Muscle layer of duodenum (tissue), 2 donors: ENCODE results near the gene GRB2.
A peak's percentile ranks its signal among the peaks of the same experiment; 100 is the strongest.
"Not testable (repeated sequence)": the region's sequence is repeated elsewhere in the genome, so short reads cannot be mapped to it uniquely, and the experiment has no call there.

ENCODE experiments used
- H3K27ac ChIP-seq: one replicate; pipeline ENCODE4 v1.7.0; 2013; ENCODE audit warnings: mild to moderate bottlenecking, low read length
- H3K27me3 ChIP-seq: one replicate; pipeline ENCODE4 v1.7.0; 2013; ENCODE audit warnings: low read depth, mild to moderate bottlenecking, control low read depth, low read length
- H3K36me3 ChIP-seq, 2 donors: one replicate each; pipeline ENCODE4 v1.7.0; 2013; ENCODE audit warnings: low read length in 2 of 2, control low read depth in 1 of 2, mild to moderate bottlenecking in 1 of 2; ENCODE audit not compliant: insufficient read depth in 2 of 2, control insufficient read depth in 1 of 2
- H3K4me1 ChIP-seq, 2 donors: one replicate each; pipeline ENCODE4 v1.7.0; 2013; ENCODE audit warnings: low read length in 2 of 2, mild to moderate bottlenecking in 2 of 2, control low read depth in 1 of 2, moderate library complexity in 1 of 2; ENCODE audit not compliant: insufficient read depth in 2 of 2, control insufficient read depth in 1 of 2
- H3K4me3 ChIP-seq, 2 donors: one replicate each; pipeline ENCODE4 v1.7.0; 2013; ENCODE audit warnings: low read length in 2 of 2, low read depth in 1 of 2, mild to moderate bottlenecking in 1 of 2
- H3K9me3 ChIP-seq, 2 donors: one replicate each; pipeline ENCODE4 v1.7.0; 2013; ENCODE audit warnings: low read length in 2 of 2, control low read depth in 1 of 2, mild to moderate bottlenecking in 1 of 2; ENCODE audit not compliant: control insufficient read depth in 1 of 2
- donor health status: healthy.

GRB2 gene

GRCh38 chr17:75315541-75316243 is 89.8 kb downstream of the GRB2 start:
- H3K9me3 ChIP-seq, result no peaks in the 10 kb centered on the region
- H3K4me3 ChIP-seq, result no peak overlapping the region
- no peaks in the 10 kb centered on the region for H3K27me3 ChIP-seq
- H3K36me3 ChIP-seq, result peaks cover 11 to 21% of the 10 kb centered on the region in 2 donors
- no peak overlapping the region for H3K27ac ChIP-seq
- no peaks in the 10 kb centered on the region for H3K4me1 ChIP-seq

GRCh38 chr17:75313941-75314551 is 91.4 kb downstream of the GRB2 start:
- no peaks in the 10 kb centered on the region for H3K27me3 ChIP-seq
- no peaks in the 10 kb centered on the region for H3K4me1 ChIP-seq
- H3K9me3 ChIP-seq, result no peaks in the 10 kb centered on the region
- peaks cover 3 to 9% of the 10 kb centered on the region in 2 donors for H3K36me3 ChIP-seq
- no peak overlapping the region for H3K4me3 ChIP-seq
- peak overlapping the region; percentile 16 for H3K27ac ChIP-seq

GRCh38 chr17:75308732-75309629 is 96.5 kb downstream of the GRB2 start:
- peak overlapping the region; percentile 58 for H3K27ac ChIP-seq
- no peaks in the 10 kb centered on the region for H3K36me3 ChIP-seq
- no peaks in the 10 kb centered on the region for H3K9me3 ChIP-seq
- H3K4me1 ChIP-seq, result no peaks in the 10 kb centered on the region
- no peak overlapping the region for H3K4me3 ChIP-seq
- no peaks in the 10 kb centered on the region for H3K27me3 ChIP-seq

GRCh38 chr17:75307957-75308731 is 97.3 kb downstream of the GRB2 start:
- Histone ChIP-seq H3K9me3 (no peaks in the 10 kb centered on the region), H3K36me3 (no peaks in the 10 kb centered on the region), H3K4me3 (no peak overlapping the region), H3K27ac (no peak overlapping the region), H3K27me3 (no peaks in the 10 kb centered on the region), H3K4me1 (no peaks in the 10 kb centered on the region)

- no peaks in the 10 kb centered on the region for H3K9me3 ChIP-seq
- no peak overlapping the region for H3K27ac ChIP-seq
- H3K27me3 ChIP-seq, result no peaks in the 10 kb centered on the region
- no peaks in the 10 kb centered on the region for H3K36me3 ChIP-seq
- no peaks in the 10 kb centered on the region for H3K4me1 ChIP-seq
- H3K4me3 ChIP-seq, result no peak overlapping the region
These were observed 103.8 kb downstream of the GRB2 start for GRCh38 chr17:75301502-75302206.

- no peaks in the 10 kb centered on the region for H3K27me3 ChIP-seq
- no peak overlapping the region for H3K4me3 ChIP-seq
- H3K27ac ChIP-seq, result no peak overlapping the region
- no peaks in the 10 kb centered on the region for H3K36me3 ChIP-seq
- H3K9me3 ChIP-seq, result no peaks in the 10 kb centered on the region
- no peaks in the 10 kb centered on the region for H3K4me1 ChIP-seq
These were observed 104.4 kb downstream of the GRB2 start for GRCh38 chr17:75301049-75301448.

- H3K9me3 ChIP-seq, result no peaks in the 10 kb centered on the region
- no peak overlapping the region for H3K4me3 ChIP-seq
- no peaks in the 10 kb centered on the region for H3K27me3 ChIP-seq
- no peak overlapping the region for H3K27ac ChIP-seq
- peaks cover 0 to 5% of the 10 kb centered on the region in 2 donors for H3K4me1 ChIP-seq
- no peaks in the 10 kb centered on the region for H3K36me3 ChIP-seq
These were observed 105.2 kb downstream of the GRB2 start for GRCh38 chr17:75300280-75300679.

- Histone ChIP-seq H3K27me3 (no peaks in the 10 kb centered on the region), H3K4me3 (no peak overlapping the region), H3K27ac (peak overlapping the region; percentile 95), H3K9me3 (no peaks in the 10 kb centered on the region), H3K36me3 (no peaks in the 10 kb centered on the region), H3K4me1 (peaks cover 0 to 6% of the 10 kb centered on the region in 2 donors)
These were observed 110.0 kb downstream of the GRB2 start for GRCh38 chr17:75295201-75296158.

- H3K27me3 ChIP-seq, H3K27ac ChIP-seq, H3K9me3 ChIP-seq, H3K4me1 ChIP-seq, H3K4me3 ChIP-seq, H3K36me3 ChIP-seq: not testable (repeated sequence)
These were observed 112.5 kb downstream of the GRB2 start for GRCh38 chr17:75292810-75293448.
